GM18519 (cell line): ENCODE measurements around the gene ARFGAP1.

Experiments
- ATAC-seq: cut with Tn5 transposase; IDR thresholded peaks from one replicate; pipeline ENCODE4 v1.9.1; 2021; ENCODE audit warnings: mild to moderate bottlenecking, moderate library complexity; ENCODE audit not compliant: unreplicated experiment, low FRiP score

ARFGAP1 gene

DNA sequence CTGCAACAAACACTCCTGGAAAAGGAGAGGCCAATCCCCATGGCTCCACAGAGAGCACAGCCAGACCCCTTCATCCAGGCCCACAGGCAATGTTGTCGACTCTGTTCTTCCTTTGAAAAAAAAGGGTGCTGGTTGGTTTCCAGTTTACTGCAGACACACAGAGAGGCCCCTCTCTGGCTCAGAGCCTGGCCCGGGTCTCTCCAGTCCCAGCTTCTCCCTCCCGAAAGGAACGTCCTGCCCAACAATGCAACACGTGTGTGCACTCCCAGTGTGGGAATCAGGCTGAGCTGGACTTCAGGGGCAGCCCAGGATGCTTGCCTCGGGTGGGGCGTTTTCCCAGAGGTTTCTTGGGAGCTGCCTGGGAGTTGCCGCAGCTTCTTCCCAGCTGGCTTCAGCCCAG is 13.8 kb upstream of the ARFGAP1 start:
- ATAC-seq: no peak

DNA sequence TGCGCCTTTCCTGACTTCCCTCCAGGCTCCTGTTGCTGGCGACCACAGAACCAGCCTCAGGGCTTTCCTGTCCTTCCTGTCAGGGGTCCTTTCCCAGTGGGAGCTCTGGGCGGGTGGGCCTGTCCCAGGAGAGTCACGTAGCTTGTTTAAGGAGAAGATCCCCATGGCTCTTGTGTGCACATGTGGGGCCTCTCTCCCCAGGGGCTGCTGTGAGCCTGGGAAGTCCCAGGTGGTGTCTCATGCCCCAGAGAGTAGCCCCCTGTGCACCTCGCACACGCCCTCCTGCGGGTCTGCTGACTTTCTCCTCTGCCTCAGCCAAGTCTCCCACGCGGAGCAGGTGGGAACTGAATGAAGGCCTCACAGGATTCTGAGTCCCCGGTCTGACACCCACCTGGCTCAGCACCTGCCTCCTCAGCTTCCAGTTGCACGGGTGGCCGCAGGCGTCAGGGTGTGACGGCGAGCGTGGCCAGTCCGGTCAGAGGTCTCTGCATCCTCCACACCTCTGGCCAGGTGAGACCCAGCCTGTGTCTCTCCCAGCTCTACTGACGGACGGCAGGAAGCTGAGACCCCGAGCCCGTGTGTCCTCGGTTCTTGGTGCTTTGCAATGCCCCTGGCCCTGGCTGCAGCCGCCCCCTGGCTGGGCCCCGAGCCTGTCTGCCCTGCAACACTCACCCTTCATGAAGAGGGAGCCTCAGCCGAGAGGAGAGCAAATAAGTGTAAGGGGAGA is 12.7 kb upstream of the ARFGAP1 start:
- ATAC-seq: no peak

DNA sequence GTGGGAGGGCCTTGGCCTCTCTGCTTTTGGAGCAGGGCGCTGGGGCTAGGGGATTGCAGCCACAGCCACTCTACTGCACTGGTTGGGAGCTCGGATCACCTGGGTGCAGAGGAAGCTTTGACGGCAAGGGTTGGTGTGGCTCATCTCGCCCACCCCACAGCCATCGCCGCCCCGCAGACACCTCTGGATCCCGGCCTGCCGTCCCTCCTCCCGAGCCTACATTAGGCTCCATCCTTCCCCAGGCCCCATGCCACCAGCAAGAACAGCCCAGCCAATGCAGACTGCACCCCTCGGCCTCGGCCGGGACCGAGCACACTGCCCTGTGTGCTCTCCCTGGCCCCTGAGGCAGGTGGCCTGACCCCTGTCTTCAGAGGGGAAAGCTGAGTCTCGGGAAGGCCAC is 12.1 kb upstream of the ARFGAP1 start:
- no peak for ATAC-seq

GRCh38 chr20:63261060-63261794 is 11.4 kb upstream of the ARFGAP1 start:
- no peak for ATAC-seq

GRCh38 chr20:63261795-63262528 is 10.7 kb upstream of the ARFGAP1 start:
- no peak for ATAC-seq

- no peak for ATAC-seq
Measured at GRCh38 chr20:63262836-63263235, 9.8 kb upstream of the ARFGAP1 start.

DNA sequence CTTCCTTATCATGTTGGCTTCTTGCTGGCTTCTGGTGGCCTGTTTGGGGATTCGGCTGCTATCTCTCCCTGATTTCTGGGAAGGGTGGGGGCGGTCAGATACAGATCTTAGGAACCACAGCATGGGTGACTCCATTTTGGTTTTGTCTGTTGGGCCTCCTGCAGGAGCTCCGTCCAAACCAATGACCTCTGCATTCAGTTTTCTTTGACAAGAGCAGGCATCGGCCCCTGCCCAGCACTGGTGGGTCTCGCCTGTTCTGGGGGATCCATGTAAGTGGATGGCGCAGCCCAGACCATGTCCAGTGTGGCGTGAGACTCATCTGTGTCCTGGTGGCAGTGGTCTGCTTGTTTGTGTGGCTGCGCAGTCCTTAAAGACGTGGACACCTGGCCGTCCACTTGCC is 8.6 kb upstream of the ARFGAP1 start:
- ATAC-seq: no peak

DNA sequence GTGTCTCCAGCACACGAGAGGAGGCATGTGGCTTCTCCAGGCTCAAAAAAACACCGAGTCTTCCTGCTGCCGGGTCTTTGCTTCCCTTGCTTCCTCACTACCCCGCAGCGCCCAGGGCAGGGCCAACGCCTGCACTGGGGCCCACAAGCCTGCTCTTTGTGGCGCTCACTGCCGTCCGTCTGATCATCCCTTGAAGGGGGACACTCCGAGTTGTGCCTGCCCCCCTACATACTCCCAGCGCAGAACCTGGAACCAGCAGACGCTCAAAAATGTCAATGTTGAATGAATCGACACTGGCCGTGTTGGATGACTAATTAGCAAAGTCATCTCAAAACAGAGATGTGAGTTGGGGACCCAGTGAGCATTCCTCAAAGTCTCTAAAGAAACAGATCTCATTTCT is 8.1 kb upstream of the ARFGAP1 start:
- no peak for ATAC-seq

- ATAC-seq: no peak
Measured at GRCh38 chr20:63265891-63266515, 6.6 kb upstream of the ARFGAP1 start.

- ATAC-seq: no peak
Measured at GRCh38 chr20:63267691-63268090, 4.9 kb upstream of the ARFGAP1 start.

- ATAC-seq: no peak
Measured at GRCh38 chr20:63268256-63268655, 4.4 kb upstream of the ARFGAP1 start.

DNA sequence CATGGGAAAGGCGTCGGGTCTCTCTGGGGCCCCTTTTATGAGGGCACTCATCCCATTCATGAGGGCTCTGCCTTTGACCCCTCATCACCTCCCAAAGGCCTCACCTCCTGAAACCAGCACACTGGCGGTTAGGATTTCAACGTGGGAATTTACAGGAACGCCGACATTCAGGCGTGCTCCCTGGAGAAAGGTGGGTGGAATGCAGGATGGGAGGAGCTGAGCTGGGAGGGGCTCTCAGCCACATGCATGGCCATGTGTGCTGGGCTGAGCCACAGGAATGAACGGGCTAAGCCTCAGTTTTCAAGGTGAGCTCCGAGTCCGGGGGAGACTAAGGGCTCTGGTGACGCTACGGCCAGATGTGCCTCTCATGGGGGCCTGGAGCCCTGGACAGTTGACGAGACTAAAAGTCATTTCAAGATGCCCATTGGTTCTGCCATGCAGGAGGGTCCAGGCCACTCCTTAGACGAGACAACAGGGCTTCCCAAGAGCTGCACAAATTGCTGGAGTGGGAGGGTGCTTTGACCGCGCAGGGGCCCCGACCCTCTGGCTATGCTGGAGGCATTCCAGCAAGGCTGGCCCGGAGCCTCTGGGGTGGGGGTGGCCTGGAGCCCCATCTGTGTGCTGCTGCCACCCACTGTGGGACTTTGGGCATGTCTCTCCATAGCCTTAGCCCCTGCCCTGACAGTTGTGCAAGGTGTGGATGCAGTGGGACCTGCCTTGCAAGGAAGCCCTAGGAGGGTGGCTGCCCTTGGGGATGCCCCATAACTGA is 3.8 kb upstream of the ARFGAP1 start:
- no peak for ATAC-seq

- ATAC-seq: no peak
Measured at GRCh38 chr20:63269724-63270123, 2.9 kb upstream of the ARFGAP1 start.

GRCh38 chr20:63270606-63271325 is 1.8 kb upstream of the ARFGAP1 start:
- ATAC-seq: no peak

GRCh38 chr20:63273059-63273579 is 506 bp downstream of the ARFGAP1 start:
- no peak for ATAC-seq

- ATAC-seq: no peak
Measured at GRCh38 chr20:63273635-63274380, 1.2 kb downstream of the ARFGAP1 start.

DNA sequence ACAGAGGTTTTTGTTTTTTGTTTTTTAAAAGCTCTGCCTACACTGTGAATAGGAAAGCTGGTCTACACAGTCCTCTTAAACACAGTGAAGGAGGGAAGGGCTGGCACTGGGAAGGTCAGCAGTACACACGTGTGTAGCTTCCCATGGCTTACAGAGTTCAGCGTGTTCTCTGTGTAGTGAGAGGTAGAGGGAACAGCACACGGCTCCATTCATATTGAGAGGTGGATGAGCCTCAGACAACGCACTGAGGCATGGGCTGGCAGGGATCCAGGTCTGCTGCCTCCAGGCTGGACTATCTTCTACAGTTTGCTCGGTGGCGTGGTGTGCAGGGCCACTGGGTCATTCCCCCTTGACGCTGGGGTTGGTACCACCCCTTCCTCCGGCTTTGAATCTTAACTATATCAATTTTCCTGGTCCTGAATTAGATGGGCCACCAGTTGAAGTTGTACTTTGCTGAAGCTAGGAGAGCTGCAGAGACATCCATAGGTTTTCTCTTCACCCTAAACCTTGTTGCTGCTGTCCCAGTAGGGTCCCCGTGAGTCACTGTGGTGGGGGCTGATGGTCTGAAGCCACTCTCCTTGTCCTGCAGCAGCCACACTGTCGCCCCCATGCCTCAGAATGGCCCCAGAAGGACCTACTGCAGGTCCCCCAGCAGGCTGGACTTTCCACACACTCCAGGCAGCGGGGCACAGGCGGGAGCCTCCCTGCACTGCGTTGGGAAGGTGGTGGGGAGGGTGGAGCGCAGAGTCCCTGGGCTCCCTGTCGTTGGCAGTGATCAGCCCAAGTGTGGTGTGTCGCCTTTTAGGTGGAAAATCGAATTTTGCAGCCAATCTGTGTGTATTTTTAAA is 2.0 kb downstream of the ARFGAP1 start:
- no peak for ATAC-seq

- ATAC-seq: no peak
Measured at GRCh38 chr20:63275825-63276224, 3.2 kb downstream of the ARFGAP1 start.
